Measurements from ENCODE around the gene ACAP2. TPM values are rescaled to one million over a fixed set of nuclear protein-coding genes. Genes with fewer than 3 reads are reported as not detected.

The ACAP2 gene
- total and polyA plus RNA-seq, 4 donors: 4.5 to 28.5 (median 23.3) TPM

- TF ChIP-seq REST (IDR thresholded peaks at IDR 0.05): no peak
- no peak for TF ChIP-seq RXRA (IDR thresholded peaks at IDR 0.05)
These were observed 21.4 kb downstream of the ACAP2 start (continued) for GRCh38 chr3:195421400-195421799.

- WGBS: 95% methylated on average over 4 of the region's 4 CpGs
- no peak overlapping the region for H3K27ac ChIP-seq (ENCODE audit: low read depth in 1 of 2, low read length in 2 of 2)
- H3K9me3 ChIP-seq (ENCODE audit: control insufficient read depth in 4 of 4, low read length in 3 of 4): no peaks in the 10 kb centered on the region
- H3K4me1 ChIP-seq (ENCODE audit: control insufficient read depth in 4 of 4, insufficient read depth in 4 of 4, low read length in 3 of 4): no peaks in the 10 kb centered on the region
- no peaks in the 10 kb centered on the region for H3K36me3 ChIP-seq (ENCODE audit: control insufficient read depth in 4 of 4, insufficient read depth in 3 of 4, low read depth in 1 of 4, low read length in 3 of 4)
- H3K9ac ChIP-seq (ENCODE audit: low read depth in 1 of 2, low read length in 2 of 2): no peak overlapping the region
- H3K27me3 ChIP-seq (ENCODE audit: control insufficient read depth in 4 of 4, insufficient read depth in 4 of 4, low read length in 3 of 4): no peaks in the 10 kb centered on the region
- no peak overlapping the region for H3K4me3 ChIP-seq (ENCODE audit: low read depth in 1 of 3, low read length in 3 of 3)
- DNase-seq (ENCODE audit: low spot score): no peak
- TF ChIP-seq NR2F2 (IDR thresholded peaks at IDR 0.05) (no peak), MAX (IDR thresholded peaks at IDR 0.05) (no peak), HNF4G (IDR thresholded peaks at IDR 0.05) (no peak)
These were observed 26.0 kb downstream of the ACAP2 start for GRCh38 chr3:195416795-195417194.

GRCh38 chr3:195411836-195412235, 31.0 kb downstream of the ACAP2 start:
- Histone ChIP-seq H3K9me3 (ENCODE audit: control insufficient read depth in 4 of 4, low read length in 3 of 4) (no peaks in the 10 kb centered on the region), H3K4me3 (ENCODE audit: low read depth in 1 of 3, low read length in 3 of 3) (no peak overlapping the region), H3K36me3 (ENCODE audit: control insufficient read depth in 4 of 4, insufficient read depth in 3 of 4, low read depth in 1 of 4, low read length in 3 of 4) (peaks cover 0 to 1% (median 0%) of the 10 kb centered on the region in 4 donors), H3K27me3 (ENCODE audit: control insufficient read depth in 4 of 4, insufficient read depth in 4 of 4, low read length in 3 of 4) (no peaks in the 10 kb centered on the region), H3K4me1 (ENCODE audit: control insufficient read depth in 4 of 4, insufficient read depth in 4 of 4, low read length in 3 of 4) (no peaks in the 10 kb centered on the region), H3K27ac (ENCODE audit: low read depth in 1 of 2, low read length in 2 of 2) (no peak overlapping the region), H3K9ac (ENCODE audit: low read depth in 1 of 2, low read length in 2 of 2) (no peak overlapping the region)
- no peak for DNase-seq (ENCODE audit: low spot score)
- TF ChIP-seq FOXA2 (IDR thresholded peaks at IDR 0.05) (no peak), FOXA1 (IDR thresholded peaks at IDR 0.05) (no peak), JUND (IDR thresholded peaks at IDR 0.05) (no peak), NR2F2 (IDR thresholded peaks at IDR 0.05) (no peak), GABPA (IDR thresholded peaks at IDR 0.05 in 1 of 2, conservative IDR thresholded peaks at IDR 0.05 in 1 of 2) (no peak), ATF3 (IDR thresholded peaks at IDR 0.05) (no peak), CTCF (IDR thresholded peaks at IDR 0.05; ENCODE audit: low read depth, low read length, missing input control) (no peak), SP1 (IDR thresholded peaks at IDR 0.05) (no peak)

All from liver (tissue), 9 donors.